ENCODE results near the gene SFT2D1.
"Not testable (repeated sequence)": the region's sequence is repeated elsewhere in the genome, so short reads cannot be mapped to it uniquely, and the experiment has no call there.

Gene SFT2D1

DNA sequence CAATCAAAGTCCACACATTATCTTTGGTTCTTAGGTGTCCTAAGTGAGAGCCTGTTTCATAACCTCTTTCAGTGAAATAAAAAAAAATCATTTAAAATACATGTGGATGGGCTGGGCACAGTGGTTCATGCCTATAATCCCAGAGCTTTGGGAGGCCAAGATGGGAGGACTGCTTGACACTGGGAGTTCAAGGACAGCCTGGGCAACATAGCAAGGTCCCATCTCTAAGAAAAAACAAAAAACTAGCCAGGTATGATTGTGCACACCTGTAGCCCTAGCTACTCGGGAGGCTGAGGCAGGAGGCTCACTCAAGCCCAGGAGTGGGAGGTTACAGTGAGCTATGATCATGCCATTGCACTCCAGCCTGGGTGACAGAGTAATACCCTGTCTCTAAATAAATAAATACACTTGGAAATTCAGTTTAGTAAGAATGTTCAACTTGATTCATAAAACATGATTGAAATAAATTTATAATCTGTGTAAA is 36.8 kb upstream of the SFT2D1 start:
- no peak for DNase-seq (ENCODE audit: low spot score)
- no peaks in the 10 kb centered on the region for H3K36me3 Mint-ChIP-seq (ENCODE audit: low read depth)
- H3K9me3 Mint-ChIP-seq, result no peaks in the 10 kb centered on the region
- H3K4me1 Mint-ChIP-seq (ENCODE audit: low read depth), result peaks cover 10% of the 10 kb centered on the region
- no peak overlapping the region for H3K27ac Mint-ChIP-seq
- H3K4me3 Mint-ChIP-seq, result no peak overlapping the region
- H3K27me3 Mint-ChIP-seq (ENCODE audit: low read depth), result no peaks in the 10 kb centered on the region

DNA sequence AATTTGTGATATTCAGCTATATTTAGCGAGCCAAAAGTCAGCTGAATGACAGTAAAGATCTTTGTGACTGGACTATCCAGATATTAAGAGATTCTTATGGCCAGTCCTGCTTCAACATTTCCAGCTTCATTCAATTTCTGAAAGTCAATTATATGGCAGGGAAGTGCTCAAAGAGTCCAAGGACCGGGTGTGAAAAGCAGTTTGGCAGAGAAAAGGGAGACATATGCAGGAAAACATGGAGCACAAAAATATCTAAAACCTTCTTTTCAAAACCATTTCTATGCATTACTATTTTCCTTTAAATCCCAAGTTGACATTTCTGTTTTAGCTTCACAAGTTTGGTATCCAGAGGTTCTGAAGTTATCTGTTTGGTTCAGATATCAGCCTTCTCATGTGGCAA is 35.4 kb upstream of the SFT2D1 start:
- no peaks in the 10 kb centered on the region for H3K9me3 Mint-ChIP-seq
- H3K4me1 Mint-ChIP-seq (ENCODE audit: low read depth), result peaks cover 6% of the 10 kb centered on the region
- H3K36me3 Mint-ChIP-seq (ENCODE audit: low read depth), result no peaks in the 10 kb centered on the region
- no peak for DNase-seq (ENCODE audit: low spot score)
- H3K27ac Mint-ChIP-seq, result no peak overlapping the region
- H3K4me3 Mint-ChIP-seq, result no peak overlapping the region
- H3K27me3 Mint-ChIP-seq (ENCODE audit: low read depth), result peaks cover 2% of the 10 kb centered on the region

GRCh38 chr6:166375013-166375412 is 32.7 kb upstream of the SFT2D1 start:
- H3K4me1 Mint-ChIP-seq (ENCODE audit: low read depth), result no peaks in the 10 kb centered on the region
- peaks cover 2% of the 10 kb centered on the region for H3K27me3 Mint-ChIP-seq (ENCODE audit: low read depth)
- DNase-seq (ENCODE audit: low spot score), result no peak
- H3K36me3 Mint-ChIP-seq (ENCODE audit: low read depth), result no peaks in the 10 kb centered on the region
- no peak overlapping the region for H3K4me3 Mint-ChIP-seq
- no peaks in the 10 kb centered on the region for H3K9me3 Mint-ChIP-seq
- H3K27ac Mint-ChIP-seq, result no peak overlapping the region

GRCh38 chr6:166370489-166370888 is 28.1 kb upstream of the SFT2D1 start:
- Mint-ChIP-seq H3K9me3 (no peaks in the 10 kb centered on the region), H3K27ac (no peak overlapping the region), H3K4me3 (no peak overlapping the region), H3K4me1 (ENCODE audit: low read depth) (peaks cover 4% of the 10 kb centered on the region), H3K36me3 (ENCODE audit: low read depth) (peaks cover 8% of the 10 kb centered on the region), H3K27me3 (ENCODE audit: low read depth) (peaks cover 2% of the 10 kb centered on the region)
- no peak for DNase-seq (ENCODE audit: low spot score)

GRCh38 chr6:166369782-166370181 is 27.4 kb upstream of the SFT2D1 start:
- DNase-seq (ENCODE audit: low spot score), result no peak
- Mint-ChIP-seq H3K27ac (no peak overlapping the region), H3K27me3 (ENCODE audit: low read depth) (peaks cover 2% of the 10 kb centered on the region), H3K9me3 (no peaks in the 10 kb centered on the region), H3K4me3 (no peak overlapping the region), H3K36me3 (ENCODE audit: low read depth) (peaks cover 8% of the 10 kb centered on the region), H3K4me1 (ENCODE audit: low read depth) (peaks cover 4% of the 10 kb centered on the region)

DNA sequence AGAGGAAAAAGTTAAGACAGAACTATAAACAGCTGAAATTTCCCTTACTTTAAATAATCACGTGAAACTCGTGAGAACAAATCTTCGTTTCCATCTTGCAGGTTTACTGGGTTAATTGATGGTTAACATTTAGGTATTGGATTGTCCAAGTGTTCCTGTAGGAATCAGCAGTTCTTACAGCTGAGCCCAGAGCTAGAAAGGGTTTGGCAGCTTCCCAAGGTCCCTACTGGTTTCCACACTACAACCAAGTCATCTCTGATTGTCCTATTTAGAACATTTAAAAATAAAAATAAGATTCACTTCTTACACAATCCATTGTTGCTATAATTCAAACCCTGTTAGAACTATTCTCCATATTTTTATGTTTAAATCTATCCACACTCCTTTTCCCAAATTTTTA is 24.6 kb upstream of the SFT2D1 start:
- Mint-ChIP-seq H3K9me3 (no peaks in the 10 kb centered on the region), H3K27me3 (ENCODE audit: low read depth) (no peaks in the 10 kb centered on the region), H3K27ac (no peak overlapping the region), H3K36me3 (ENCODE audit: low read depth) (peaks cover 10% of the 10 kb centered on the region), H3K4me1 (ENCODE audit: low read depth) (peaks cover 4% of the 10 kb centered on the region), H3K4me3 (no peak overlapping the region)
- DNase-seq (ENCODE audit: low spot score), result no peak

GRCh38 chr6:166365806-166366205 is 23.5 kb upstream of the SFT2D1 start:
- Mint-ChIP-seq H3K4me1 (ENCODE audit: low read depth) (peaks cover 4% of the 10 kb centered on the region), H3K27ac (no peak overlapping the region), H3K27me3 (ENCODE audit: low read depth) (no peaks in the 10 kb centered on the region), H3K9me3 (no peaks in the 10 kb centered on the region), H3K4me3 (no peak overlapping the region), H3K36me3 (ENCODE audit: low read depth) (peaks cover 10% of the 10 kb centered on the region)
- DNase-seq (ENCODE audit: low spot score), result no peak

DNA sequence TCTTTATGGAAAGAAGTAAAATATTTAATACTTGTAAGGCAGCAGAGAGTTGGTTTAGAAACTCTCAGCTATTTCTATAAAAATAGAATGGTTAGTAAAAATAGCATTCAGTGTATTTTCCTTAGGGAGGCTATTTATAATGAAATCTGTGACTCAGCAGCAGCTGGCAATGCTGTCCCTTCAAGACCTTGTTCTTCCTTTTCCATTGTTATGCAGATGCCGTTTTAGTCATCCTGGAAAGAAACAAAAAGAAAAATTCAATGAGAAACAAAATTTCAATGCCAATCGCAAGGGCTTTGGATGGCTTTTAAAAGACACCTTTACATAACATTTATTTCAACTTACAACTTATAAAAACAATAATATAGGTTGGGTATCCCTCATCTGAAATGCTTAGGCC is 22.9 kb upstream of the SFT2D1 start:
- Mint-ChIP-seq H3K4me3 (no peak overlapping the region), H3K27ac (no peak overlapping the region), H3K9me3 (no peaks in the 10 kb centered on the region), H3K27me3 (ENCODE audit: low read depth) (peaks cover 1% of the 10 kb centered on the region), H3K36me3 (ENCODE audit: low read depth) (peaks cover 10% of the 10 kb centered on the region), H3K4me1 (ENCODE audit: low read depth) (peaks cover 4% of the 10 kb centered on the region)
- DNase-seq (ENCODE audit: low spot score), result no peak

DNA sequence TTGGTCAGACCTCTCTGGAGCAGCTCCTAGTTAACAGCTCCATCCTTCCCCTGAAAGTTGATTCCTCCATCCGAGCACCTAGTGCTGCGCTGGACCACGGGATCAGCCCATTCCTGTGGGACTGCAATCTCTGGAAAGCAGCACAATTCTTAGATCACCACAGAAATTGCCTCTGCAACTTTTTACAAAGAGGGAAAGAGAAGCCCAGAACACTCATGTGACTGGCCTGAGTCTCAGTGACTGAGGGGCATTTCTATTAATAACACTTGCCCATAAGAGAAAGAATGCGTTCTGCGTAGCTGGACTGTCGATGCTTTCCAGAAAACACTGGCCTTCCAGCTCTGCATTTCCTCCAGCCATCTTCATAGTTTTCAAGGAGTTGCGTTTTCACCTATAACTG is 22.1 kb upstream of the SFT2D1 start:
- Mint-ChIP-seq H3K4me3 (no peak overlapping the region), H3K36me3 (ENCODE audit: low read depth) (peaks cover 10% of the 10 kb centered on the region), H3K27ac (no peak overlapping the region), H3K9me3 (no peaks in the 10 kb centered on the region), H3K27me3 (ENCODE audit: low read depth) (peaks cover 8% of the 10 kb centered on the region), H3K4me1 (ENCODE audit: low read depth) (peaks cover 2% of the 10 kb centered on the region)
- no peak for DNase-seq (ENCODE audit: low spot score)

GRCh38 chr6:166362427-166362826 is 20.1 kb upstream of the SFT2D1 start:
- H3K4me1 Mint-ChIP-seq (ENCODE audit: low read depth); H3K27ac Mint-ChIP-seq; H3K9me3 Mint-ChIP-seq; H3K36me3 Mint-ChIP-seq (ENCODE audit: low read depth); H3K4me3 Mint-ChIP-seq; DNase-seq (ENCODE audit: low spot score): not testable (repeated sequence)
- H3K27me3 Mint-ChIP-seq (ENCODE audit: low read depth), result peaks cover 23% of the 10 kb centered on the region

DNA sequence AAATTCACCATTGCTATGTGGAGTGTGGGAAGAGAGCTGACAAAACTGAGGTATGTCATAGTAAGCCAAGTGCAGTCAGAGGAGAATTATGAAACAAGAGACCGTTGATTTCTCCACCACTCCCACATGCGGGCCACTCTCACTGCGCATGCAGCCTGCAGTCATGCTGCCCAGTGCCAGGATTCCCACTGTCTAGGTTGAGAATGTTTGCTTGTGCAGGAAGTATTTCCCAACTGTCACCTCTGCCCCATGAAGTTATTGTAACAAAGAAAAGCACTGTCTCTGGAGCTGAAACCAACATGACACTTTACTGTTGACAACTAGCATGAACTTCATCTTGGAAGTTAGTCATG is 18.7 kb upstream of the SFT2D1 start:
- H3K4me3 Mint-ChIP-seq, result no peak overlapping the region
- peaks cover 2% of the 10 kb centered on the region for H3K4me1 Mint-ChIP-seq (ENCODE audit: low read depth)
- peaks cover 32% of the 10 kb centered on the region for H3K27me3 Mint-ChIP-seq (ENCODE audit: low read depth)
- peaks cover 7% of the 10 kb centered on the region for H3K36me3 Mint-ChIP-seq (ENCODE audit: low read depth)
- H3K27ac Mint-ChIP-seq, result no peak overlapping the region
- H3K9me3 Mint-ChIP-seq, result no peaks in the 10 kb centered on the region
- DNase-seq (ENCODE audit: low spot score), result no peak

- Mint-ChIP-seq H3K4me3 (no peak overlapping the region), H3K9me3 (no peaks in the 10 kb centered on the region), H3K27ac (no peak overlapping the region), H3K4me1 (ENCODE audit: low read depth) (no peaks in the 10 kb centered on the region), H3K27me3 (ENCODE audit: low read depth) (peaks cover 36% of the 10 kb centered on the region), H3K36me3 (ENCODE audit: low read depth) (peaks cover 2% of the 10 kb centered on the region)
- no peak for DNase-seq (ENCODE audit: low spot score)
These were observed 18.1 kb upstream of the SFT2D1 start for GRCh38 chr6:166360243-166361076.

GRCh38 chr6:166355552-166355951 is 13.2 kb upstream of the SFT2D1 start:
- DNase-seq (ENCODE audit: low spot score), result no peak
- H3K4me1 Mint-ChIP-seq (ENCODE audit: low read depth), result no peaks in the 10 kb centered on the region
- no peak overlapping the region for H3K4me3 Mint-ChIP-seq
- no peaks in the 10 kb centered on the region for H3K36me3 Mint-ChIP-seq (ENCODE audit: low read depth)
- peaks cover 47% of the 10 kb centered on the region for H3K27me3 Mint-ChIP-seq (ENCODE audit: low read depth)
- peaks cover 8% of the 10 kb centered on the region for H3K9me3 Mint-ChIP-seq
- H3K27ac Mint-ChIP-seq, result no peak overlapping the region

GRCh38 chr6:166354965-166355364 is 12.6 kb upstream of the SFT2D1 start:
- no peaks in the 10 kb centered on the region for H3K4me1 Mint-ChIP-seq (ENCODE audit: low read depth)
- no peaks in the 10 kb centered on the region for H3K36me3 Mint-ChIP-seq (ENCODE audit: low read depth)
- no peak overlapping the region for H3K4me3 Mint-ChIP-seq
- peaks cover 12% of the 10 kb centered on the region for H3K9me3 Mint-ChIP-seq
- no peak for DNase-seq (ENCODE audit: low spot score)
- peaks cover 45% of the 10 kb centered on the region for H3K27me3 Mint-ChIP-seq (ENCODE audit: low read depth)
- no peak overlapping the region for H3K27ac Mint-ChIP-seq

- H3K27me3 Mint-ChIP-seq (ENCODE audit: low read depth), result peaks cover 36% of the 10 kb centered on the region
- DNase-seq (ENCODE audit: low spot score), result no peak
These were observed 11.8 kb upstream of the SFT2D1 start for GRCh38 chr6:166354143-166354542.

More at GRCh38 chr6:166354143-166354542, 11.8 kb upstream of the SFT2D1 start:
- Mint-ChIP-seq H3K4me1 (ENCODE audit: low read depth) (no peaks in the 10 kb centered on the region), H3K4me3 (no peak overlapping the region), H3K36me3 (ENCODE audit: low read depth) (peaks cover 3% of the 10 kb centered on the region), H3K9me3 (peaks cover 20% of the 10 kb centered on the region), H3K27ac (no peak overlapping the region)
